Muscle of back (tissue), 11 donors: ENCODE measurements around the gene PRUNE2. TPM values are rescaled to one million over a fixed set of nuclear protein-coding genes. Genes with fewer than 3 reads are reported as not detected.
"Not testable (repeated sequence)": the region's sequence is repeated elsewhere in the genome, so short reads cannot be mapped to it uniquely, and the experiment has no call there.

Experiments
- DNase-seq, 3 donors: peaks; one replicate each; pipeline versions ENCODE4 v3.0.0 to v3.0.0-alpha.2; 2013
- polyA plus RNA-seq, 10 donors: library from polyadenylated mRNA; unstranded; fragments of 120-200 nt; gene quantifications; one replicate each; pipeline ENCODE4 v1.2.1, GENCODE V29; 2013; ENCODE audit not compliant: insufficient read length in 10 of 10

PRUNE2 gene
- polyA plus RNA-seq, 10 donors, result 10.3 to 17.7 (median 12.8) TPM

- no peak for DNase-seq
Observed at GRCh38 chr9:76873821-76874220, 32.1 kb downstream of the PRUNE2 start.

DNA sequence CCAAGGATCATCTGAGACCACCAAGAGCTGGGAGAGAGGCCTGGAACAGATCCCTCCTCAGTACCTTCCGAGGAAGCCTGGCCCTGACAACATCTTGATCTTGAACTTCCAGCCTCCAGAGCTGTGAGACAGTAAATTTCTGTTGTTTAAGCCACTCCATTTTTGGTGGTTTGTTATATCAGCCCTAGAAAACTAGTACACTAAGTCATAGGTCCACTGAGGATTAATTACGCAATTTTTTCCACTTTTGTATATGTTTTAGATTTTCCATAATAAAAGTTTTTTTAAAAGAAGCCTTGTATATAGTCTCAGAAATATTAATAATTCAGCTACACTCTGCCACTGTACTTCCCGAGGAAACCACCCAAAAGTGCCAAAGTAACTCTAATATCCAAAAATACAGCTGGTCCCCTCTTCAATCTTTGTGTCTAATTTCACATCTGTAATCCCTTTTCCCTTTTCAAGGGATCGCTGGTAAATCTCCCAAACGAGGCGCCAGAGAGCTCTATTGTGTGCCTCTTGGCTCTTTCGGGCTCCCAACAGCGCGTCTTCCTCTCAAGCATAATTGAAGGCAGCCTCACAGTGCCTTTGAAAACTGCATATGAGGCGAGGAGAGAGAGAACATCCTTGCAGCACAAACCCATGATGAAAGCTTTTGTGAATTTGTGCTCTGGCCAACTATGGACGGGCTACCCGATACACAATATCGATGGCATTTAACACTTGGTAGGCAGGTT is 32.7 kb downstream of the PRUNE2 start:
- peak; percentile 20 to 47 (median 22) for DNase-seq

DNA sequence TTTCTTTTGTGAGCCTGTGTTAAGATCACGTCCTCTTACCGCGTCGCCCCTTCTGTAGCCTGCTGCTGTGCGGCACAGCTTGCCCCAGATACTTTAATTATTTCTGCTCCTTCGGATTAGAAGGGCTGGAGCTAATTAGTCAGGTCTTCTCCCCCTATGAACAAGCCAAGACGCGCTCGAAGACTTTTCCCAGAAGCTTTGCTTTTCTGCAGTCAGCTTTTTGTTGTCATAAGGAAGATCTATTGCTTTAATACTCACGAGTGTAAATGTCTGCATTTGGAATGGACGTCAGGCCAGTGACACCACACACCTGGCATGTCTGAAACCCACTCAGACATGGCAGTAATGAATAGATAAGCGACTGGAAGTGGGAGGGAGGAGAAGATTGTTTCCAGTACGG is 37.0 kb downstream of the PRUNE2 start:
- DNase-seq, result no peak

DNA sequence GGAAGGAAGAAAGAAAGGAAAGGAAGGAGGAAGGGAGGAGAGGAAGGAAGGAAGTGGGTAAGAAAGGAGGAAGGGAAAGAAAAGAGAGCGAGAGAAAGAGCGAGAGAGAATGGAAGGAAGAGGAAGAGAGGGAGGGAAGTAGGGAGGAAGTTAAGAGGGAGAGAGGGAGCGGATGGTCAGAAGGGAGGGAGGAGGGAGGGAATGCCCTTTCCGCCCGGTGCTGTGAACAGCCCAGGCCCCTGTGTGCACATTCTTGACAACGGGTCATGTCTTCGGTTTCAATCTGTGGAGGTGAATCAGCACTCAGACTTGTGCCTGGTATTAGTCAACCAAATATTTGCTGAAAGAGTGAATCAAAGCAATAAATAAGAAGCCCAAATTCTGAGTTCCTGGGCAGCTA is 39.2 kb downstream of the PRUNE2 start:
- peak in 1 of 3 donors; percentile 78 for DNase-seq

- DNase-seq, result no peak
Observed at GRCh38 chr9:76863832-76864231, 42.1 kb downstream of the PRUNE2 start.

GRCh38 chr9:76859860-76860259 is 46.1 kb downstream of the PRUNE2 start:
- no peak for DNase-seq

DNA sequence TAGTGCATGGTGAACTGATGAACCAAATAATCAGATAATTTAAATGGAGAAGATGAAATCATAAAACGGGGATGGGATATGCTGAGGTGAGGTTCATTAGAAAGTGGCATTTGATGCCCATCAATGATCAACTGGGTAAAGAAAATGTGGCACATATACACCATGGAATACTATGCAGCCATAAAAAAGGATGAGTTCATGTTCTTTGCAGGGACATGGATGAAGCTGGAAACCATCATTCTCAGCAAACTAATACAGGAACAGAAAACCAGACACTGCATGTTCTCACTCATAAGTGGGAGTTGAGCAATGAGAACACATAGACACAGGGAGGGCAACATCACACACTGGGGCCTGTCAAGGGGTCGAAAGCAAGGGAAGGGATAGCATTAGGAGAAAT is 47.7 kb downstream of the PRUNE2 start:
- DNase-seq, result not testable (repeated sequence)

- DNase-seq, result no peak
Observed at GRCh38 chr9:76856016-76856415, 49.9 kb downstream of the PRUNE2 start.

- DNase-seq, result peak in 1 of 3 donors; percentile 15
Observed at GRCh38 chr9:76855015-76855414, 50.9 kb downstream of the PRUNE2 start.

- no peak for DNase-seq
Observed at GRCh38 chr9:76852026-76852425, 53.9 kb downstream of the PRUNE2 start.

GRCh38 chr9:76846297-76846696 is 59.6 kb downstream of the PRUNE2 start:
- no peak for DNase-seq

- DNase-seq, result no peak
Observed at GRCh38 chr9:76845254-76845653, 60.7 kb downstream of the PRUNE2 start.

DNA sequence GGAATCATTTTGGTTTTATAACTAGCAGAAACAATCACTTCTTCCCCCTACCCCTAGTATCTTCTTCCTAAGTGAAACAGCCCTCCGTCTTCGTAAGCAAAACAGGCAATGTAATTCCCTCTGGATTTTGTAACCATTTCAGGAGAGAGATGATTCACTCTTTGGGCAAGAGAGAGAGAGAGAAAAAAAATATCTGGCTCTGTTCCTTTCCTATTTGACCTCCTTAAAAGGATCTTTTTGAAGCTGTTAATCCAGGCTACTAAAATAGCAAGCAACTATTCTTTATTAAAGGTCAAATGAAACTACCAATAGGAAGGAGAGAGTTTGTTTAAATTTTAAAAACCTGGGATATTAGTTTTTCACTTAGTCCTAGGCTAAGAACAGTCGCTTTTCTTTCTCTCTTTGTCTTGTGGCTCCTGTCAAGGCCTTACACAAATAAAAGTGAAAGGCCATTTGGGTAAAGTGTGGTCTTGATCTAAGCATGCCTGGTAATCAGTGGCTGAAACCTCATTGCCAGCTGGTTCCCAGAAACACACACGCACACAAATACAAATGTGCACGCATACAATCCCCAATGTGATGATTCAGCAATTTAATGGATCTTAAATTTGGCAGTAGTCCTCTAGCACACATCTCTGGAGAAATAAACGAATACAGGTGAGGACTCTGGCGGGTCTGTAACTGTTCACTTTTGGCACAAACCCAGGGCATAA is 70.2 kb downstream of the PRUNE2 start:
- peak; percentile 10 to 81 (median 13) for DNase-seq

DNA sequence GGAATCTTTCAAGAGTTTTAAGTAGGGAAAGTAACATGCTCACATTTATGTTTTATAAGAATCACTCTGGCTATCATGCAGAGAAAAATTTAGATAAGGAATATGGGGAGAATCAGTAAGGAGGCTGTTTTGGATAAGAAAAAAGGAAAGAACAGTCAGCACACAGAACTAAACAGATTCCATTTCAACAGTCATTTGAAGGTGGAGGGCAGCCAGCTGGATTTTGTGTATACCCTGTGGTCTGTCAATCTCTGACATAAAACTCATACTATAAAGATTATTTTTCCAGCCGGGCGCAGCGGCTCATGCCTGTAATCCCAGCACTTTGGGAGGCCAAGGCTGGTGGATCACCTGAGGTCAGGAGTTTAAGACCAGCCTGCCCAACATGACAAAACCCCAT is 77.5 kb downstream of the PRUNE2 start:
- no peak for DNase-seq

DNA sequence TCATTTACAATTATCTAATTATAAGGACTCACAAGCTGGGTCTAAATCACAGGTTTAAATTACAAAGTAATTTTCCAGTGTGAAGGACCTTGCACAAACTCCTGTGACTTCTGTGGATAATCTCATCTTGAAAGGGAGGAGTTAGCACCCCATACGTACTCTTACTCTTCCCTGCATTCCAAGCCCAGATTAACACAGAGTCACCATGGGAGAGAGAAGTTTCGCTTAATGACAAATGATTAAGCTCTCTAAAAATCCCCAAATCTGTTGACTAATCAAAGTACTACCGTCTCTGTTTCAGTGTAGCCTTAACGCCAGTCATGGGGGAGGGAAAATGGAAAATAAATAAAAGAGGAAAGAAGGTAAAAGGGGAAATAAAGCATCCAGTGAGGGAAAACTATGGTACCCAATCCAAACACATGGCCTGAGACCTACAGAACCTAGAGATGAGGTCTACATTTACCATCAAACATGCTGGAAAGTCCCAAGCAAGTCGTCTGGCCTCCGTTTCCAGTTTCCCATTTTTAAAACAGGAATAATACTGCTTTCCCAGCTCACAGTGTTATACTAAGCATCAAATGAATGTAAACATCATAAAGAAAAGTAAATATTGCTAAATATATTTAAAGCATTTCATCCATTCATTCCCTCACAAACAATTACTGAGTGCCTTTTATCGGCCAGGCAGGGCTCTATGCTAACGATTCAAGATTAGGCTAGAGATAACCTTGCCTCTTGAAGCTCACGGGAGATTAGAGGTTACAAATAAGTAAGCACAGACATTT is 78.4 kb downstream of the PRUNE2 start:
- DNase-seq, result no peak

- no peak for DNase-seq
Observed at GRCh38 chr9:76820431-76820830, 85.5 kb downstream of the PRUNE2 start.

DNA sequence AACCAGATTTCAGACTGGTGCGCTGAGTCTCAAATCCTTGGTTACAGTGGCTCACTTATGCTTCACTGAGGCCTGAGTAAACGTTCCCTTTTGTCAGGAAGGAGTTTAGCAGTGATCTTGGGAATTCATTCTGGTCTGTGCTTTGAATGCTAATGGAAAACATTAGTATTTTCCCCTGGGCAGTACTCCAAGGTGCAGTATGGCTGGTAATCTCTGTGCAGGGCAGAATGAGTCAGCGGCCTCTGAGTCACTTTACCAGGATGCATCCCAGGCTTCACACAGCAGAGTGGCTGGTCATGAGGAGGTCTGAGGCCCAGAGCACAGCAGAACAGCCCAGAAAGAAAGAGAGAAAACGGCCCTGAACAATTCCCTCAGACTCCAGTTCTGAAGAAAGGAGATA is 87.6 kb downstream of the PRUNE2 start:
- peak; percentile 31 to 94 (median 34) for DNase-seq

DNA sequence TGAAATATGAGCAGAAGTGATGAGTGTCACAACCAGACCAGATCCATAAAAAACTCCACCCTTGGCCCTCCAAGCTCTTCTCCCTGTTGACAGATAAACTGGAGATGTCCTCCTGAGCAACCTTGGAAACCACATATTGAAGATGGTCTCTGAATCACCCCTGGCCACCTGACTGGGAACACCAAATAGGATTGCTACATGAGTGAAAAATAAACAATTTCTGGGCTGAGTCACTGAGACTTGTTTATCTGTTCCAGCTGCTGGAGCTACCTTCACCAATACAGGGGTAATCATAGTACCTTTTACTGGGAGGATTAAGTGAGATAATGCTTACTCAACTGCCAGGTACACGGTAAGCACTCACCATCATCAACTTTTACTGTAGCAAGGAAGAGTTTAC is 88.4 kb downstream of the PRUNE2 start:
- peak in 1 of 3 donors; percentile 12 for DNase-seq

- DNase-seq, result no peak
Observed at GRCh38 chr9:76812591-76812990, 93.3 kb downstream of the PRUNE2 start.

DNA sequence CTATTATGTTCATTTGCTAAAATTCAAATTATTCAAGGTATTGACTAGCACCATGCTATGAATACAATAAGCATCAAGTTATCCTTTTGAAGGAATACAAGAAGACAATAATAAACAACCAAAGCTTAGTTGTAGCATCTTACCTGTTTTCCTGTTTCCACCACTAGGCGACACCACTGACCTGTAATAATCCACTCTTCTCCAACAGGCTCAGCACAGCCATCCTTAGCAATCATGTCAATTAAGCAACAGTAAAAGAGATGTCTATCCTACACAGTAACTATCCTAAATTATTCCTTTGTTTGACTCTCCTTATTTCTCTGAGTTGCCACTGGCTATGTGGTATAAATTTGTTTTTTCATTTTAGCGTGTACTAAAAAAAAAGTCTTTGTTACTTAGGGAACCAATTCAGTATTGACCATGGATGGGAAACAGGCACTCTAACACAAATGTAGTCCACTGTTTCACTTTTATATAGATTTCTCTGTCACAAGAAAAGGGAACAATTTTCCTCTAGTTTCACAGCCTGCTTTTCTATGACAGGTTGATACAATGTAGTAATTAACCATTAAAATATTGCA is 95.4 kb downstream of the PRUNE2 start:
- peak; percentile 31 to 52 (median 35) for DNase-seq

GRCh38 chr9:76808636-76809035 is 97.3 kb downstream of the PRUNE2 start:
- DNase-seq, result no peak

GRCh38 chr9:76803762-76804161 is 102.2 kb downstream of the PRUNE2 start:
- no peak for DNase-seq
